Skeletal muscle tissue (tissue), 4 donors: Measurements from ENCODE around the gene MIER3. TPM values are rescaled to one million over a fixed set of nuclear protein-coding genes. Genes with fewer than 3 reads are reported as not detected.
A peak's percentile ranks its signal among the peaks of the same experiment; 100 is the strongest.

Source experiments
- H3K27ac ChIP-seq: one replicate; pipeline ENCODE4 v1.7.0; 2013; ENCODE audit warnings: mild to moderate bottlenecking, low read depth, low read length, inconsistent platforms
- H3K27me3 ChIP-seq, 3 donors: one replicate each; pipeline ENCODE4 v1.7.0; 2013; ENCODE audit warnings: low read length in 3 of 3; ENCODE audit not compliant: control insufficient read depth in 3 of 3, insufficient read depth in 3 of 3
- H3K36me3 ChIP-seq, 3 donors: one replicate each; pipeline ENCODE4 v1.7.0; 2013; ENCODE audit warnings: low read length in 3 of 3; ENCODE audit not compliant: control insufficient read depth in 3 of 3, insufficient read depth in 3 of 3
- H3K4me1 ChIP-seq, 3 donors: one replicate each; pipeline ENCODE4 v1.7.0; 2013; ENCODE audit warnings: low read length in 3 of 3, mild to moderate bottlenecking in 3 of 3; ENCODE audit not compliant: control insufficient read depth in 3 of 3, insufficient read depth in 3 of 3
- H3K4me3 ChIP-seq, 3 donors: one replicate each; pipeline ENCODE4 v1.7.0; 2013; ENCODE audit warnings: low read length in 3 of 3
- H3K9ac ChIP-seq, 3 donors: one replicate each; pipeline ENCODE4 v1.7.0; 2013; ENCODE audit warnings: low read length in 3 of 3, mild to moderate bottlenecking in 3 of 3, moderate library complexity in 2 of 3, low read depth in 1 of 3
- H3K9me3 ChIP-seq, 3 donors: one replicate each; pipeline ENCODE4 v1.7.0; 2013; ENCODE audit warnings: low read length in 3 of 3; ENCODE audit not compliant: control insufficient read depth in 3 of 3
- total RNA-seq: library from RNA; depleted of rRNA; stranded (reverse); fragments of >200 nt; gene quantifications from one replicate; pipeline ENCODE4 v1.2.3, GENCODE V29; 2014
- donor health status: Osteomylitis.

MIER3 gene
- total RNA-seq, 1 donor from 2014 or later, result 18.8 TPM

- H3K27me3 ChIP-seq, result no peaks in the 10 kb centered on the region
These were observed 42.4 kb downstream of the MIER3 start, which contains the start of gene SETD9 for GRCh38 chr5:56909294-56910209. Gene SETD9, plus strand, starts transcription at chr5:56909596. Its CDS starts 50 bp downstream, at chr5:56909646.

GRCh38 chr5:56908942-56909293 lies 43.0 kb downstream of the MIER3 start:
- Histone ChIP-seq H3K9ac (peak overlapping the region; percentile 83 to 89 (median 86)), H3K4me1 (peaks cover 7 to 11% (median 8%) of the 10 kb centered on the region in 3 donors), H3K27me3 (no peaks in the 10 kb centered on the region), H3K27ac (peak overlapping the region; percentile 90), H3K9me3 (no peaks in the 10 kb centered on the region), H3K36me3 (no peaks in the 10 kb centered on the region), H3K4me3 (peak overlapping the region; percentile 78 to 88 (median 84))

More at GRCh38 chr5:56909294-56910209, 42.4 kb downstream of the MIER3 start, which contains the start of gene SETD9:
- peak within 1 kb of the TSS; percentile 89 to 95 (median 92) for H3K9ac ChIP-seq
- H3K9me3 ChIP-seq, result no peaks in the 10 kb centered on the region
- peak within 1 kb of the TSS; percentile 88 to 96 (median 89) for H3K4me3 ChIP-seq
- H3K27ac ChIP-seq, result peak within 1 kb of the TSS; percentile 91
- peaks cover 7 to 11% (median 8%) of the 10 kb centered on the region in 3 donors for H3K4me1 ChIP-seq
- H3K36me3 ChIP-seq, result no peaks in the 10 kb centered on the region

GRCh38 chr5:56900858-56901578 lies 50.9 kb downstream of the MIER3 start:
- Histone ChIP-seq H3K27me3 (no peaks in the 10 kb centered on the region), H3K36me3 (no peaks in the 10 kb centered on the region), H3K4me3 (no peak overlapping the region), H3K9me3 (no peaks in the 10 kb centered on the region), H3K9ac (no peak overlapping the region), H3K27ac (no peak overlapping the region), H3K4me1 (no peaks in the 10 kb centered on the region)

- Histone ChIP-seq H3K27me3 (no peaks in the 10 kb centered on the region), H3K9me3 (no peaks in the 10 kb centered on the region), H3K9ac (no peak overlapping the region), H3K4me1 (no peaks in the 10 kb centered on the region), H3K4me3 (no peak overlapping the region), H3K36me3 (no peaks in the 10 kb centered on the region), H3K27ac (no peak overlapping the region)
These were observed 51.5 kb downstream of the MIER3 start for GRCh38 chr5:56900395-56900794.

- Histone ChIP-seq H3K4me1 (no peaks in the 10 kb centered on the region), H3K4me3 (no peak overlapping the region), H3K27me3 (no peaks in the 10 kb centered on the region), H3K36me3 (peaks cover 5 to 10% (median 8%) of the 10 kb centered on the region in 3 donors), H3K9ac (no peak overlapping the region), H3K27ac (no peak overlapping the region), H3K9me3 (no peaks in the 10 kb centered on the region)
These were observed 53.7 kb downstream of the MIER3 start for GRCh38 chr5:56898213-56898612.

GRCh38 chr5:56896763-56897162 lies 55.2 kb downstream of the MIER3 start:
- no peak overlapping the region for H3K9ac ChIP-seq
- H3K9me3 ChIP-seq, result no peaks in the 10 kb centered on the region
- no peak overlapping the region for H3K4me3 ChIP-seq
- no peaks in the 10 kb centered on the region for H3K27me3 ChIP-seq
- H3K4me1 ChIP-seq, result no peaks in the 10 kb centered on the region
- no peak overlapping the region for H3K27ac ChIP-seq
- peaks cover 5 to 10% (median 9%) of the 10 kb centered on the region in 3 donors for H3K36me3 ChIP-seq

GRCh38 chr5:56893251-56893951 lies 58.5 kb downstream of the MIER3 start:
- Histone ChIP-seq H3K4me1 (no peaks in the 10 kb centered on the region), H3K9me3 (no peaks in the 10 kb centered on the region), H3K36me3 (peaks cover 14 to 16% (median 15%) of the 10 kb centered on the region in 3 donors), H3K27me3 (no peaks in the 10 kb centered on the region), H3K4me3 (no peak overlapping the region), H3K27ac (no peak overlapping the region), H3K9ac (no peak overlapping the region)

- no peaks in the 10 kb centered on the region for H3K4me1 ChIP-seq
- H3K36me3 ChIP-seq, result peaks cover 20 to 63% (median 56%) of the 10 kb centered on the region in 3 donors
- H3K27ac ChIP-seq, result no peak overlapping the region
- H3K4me3 ChIP-seq, result no peak overlapping the region
- H3K27me3 ChIP-seq, result no peaks in the 10 kb centered on the region
- no peaks in the 10 kb centered on the region for H3K9me3 ChIP-seq
- H3K9ac ChIP-seq, result no peak overlapping the region
These were observed 70.4 kb downstream of the MIER3 start for GRCh38 chr5:56881571-56881970.

- Histone ChIP-seq H3K9me3 (no peaks in the 10 kb centered on the region), H3K27me3 (no peaks in the 10 kb centered on the region), H3K27ac (no peak overlapping the region), H3K4me1 (no peaks in the 10 kb centered on the region), H3K9ac (no peak overlapping the region), H3K36me3 (peaks cover 16 to 43% (median 38%) of the 10 kb centered on the region in 3 donors), H3K4me3 (no peak overlapping the region)
These were observed 75.6 kb downstream of the MIER3 start for GRCh38 chr5:56876327-56876726.
